ENCODE results near the gene SLC38A10.

The SLC38A10 gene

DNA sequence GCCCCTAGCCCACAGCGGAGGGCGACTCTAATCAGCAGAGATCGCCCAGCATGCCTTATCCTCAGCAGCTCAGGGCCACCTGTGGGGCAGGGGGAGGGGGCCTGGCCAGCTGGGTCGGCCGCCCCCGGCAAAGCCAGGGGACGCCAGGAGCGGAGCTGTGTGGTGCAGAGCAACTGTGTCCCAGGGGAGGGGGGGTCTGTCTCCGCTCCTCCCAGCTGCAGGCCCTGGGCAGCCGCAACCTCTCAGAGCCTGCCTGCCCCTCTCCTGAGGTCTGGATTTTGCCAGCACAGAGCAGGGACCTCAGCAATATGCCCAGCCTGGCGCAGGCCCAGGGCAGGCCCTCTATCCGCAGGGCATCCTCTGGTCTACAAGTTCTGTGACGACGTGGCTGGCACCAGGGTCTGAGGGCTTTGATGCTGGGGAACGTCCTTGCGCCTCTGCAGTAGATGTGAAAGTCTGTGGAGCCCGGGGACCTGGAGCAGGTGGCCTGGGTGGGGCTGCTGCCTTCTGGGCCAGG is 36.5 kb upstream of the SLC38A10 start:
- in situ Hi-C loops (cut with MboI; ENCODE audit: low sequenced_read_pairs): no loop called here

DNA sequence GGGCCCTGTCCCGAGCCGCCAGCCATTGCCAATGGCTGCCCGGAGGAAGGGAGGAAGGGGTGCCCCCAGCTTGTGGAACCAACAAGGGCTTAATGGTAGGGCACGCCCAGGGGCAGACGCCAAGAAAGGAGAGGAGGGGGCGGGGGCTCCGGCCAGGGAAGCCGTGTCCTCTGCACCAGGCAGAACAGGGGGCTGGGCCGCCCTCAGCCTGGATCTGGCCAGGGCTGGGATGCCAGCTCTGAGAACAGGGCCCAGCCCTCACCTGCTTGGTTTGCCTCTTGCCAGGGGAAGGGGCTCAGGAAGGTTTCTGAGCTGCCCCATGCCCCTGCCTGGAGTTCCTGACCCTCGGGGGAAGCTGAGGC is 35.8 kb upstream of the SLC38A10 start:
- in situ Hi-C loops (cut with MboI; ENCODE audit: low sequenced_read_pairs): no loop called here

DNA sequence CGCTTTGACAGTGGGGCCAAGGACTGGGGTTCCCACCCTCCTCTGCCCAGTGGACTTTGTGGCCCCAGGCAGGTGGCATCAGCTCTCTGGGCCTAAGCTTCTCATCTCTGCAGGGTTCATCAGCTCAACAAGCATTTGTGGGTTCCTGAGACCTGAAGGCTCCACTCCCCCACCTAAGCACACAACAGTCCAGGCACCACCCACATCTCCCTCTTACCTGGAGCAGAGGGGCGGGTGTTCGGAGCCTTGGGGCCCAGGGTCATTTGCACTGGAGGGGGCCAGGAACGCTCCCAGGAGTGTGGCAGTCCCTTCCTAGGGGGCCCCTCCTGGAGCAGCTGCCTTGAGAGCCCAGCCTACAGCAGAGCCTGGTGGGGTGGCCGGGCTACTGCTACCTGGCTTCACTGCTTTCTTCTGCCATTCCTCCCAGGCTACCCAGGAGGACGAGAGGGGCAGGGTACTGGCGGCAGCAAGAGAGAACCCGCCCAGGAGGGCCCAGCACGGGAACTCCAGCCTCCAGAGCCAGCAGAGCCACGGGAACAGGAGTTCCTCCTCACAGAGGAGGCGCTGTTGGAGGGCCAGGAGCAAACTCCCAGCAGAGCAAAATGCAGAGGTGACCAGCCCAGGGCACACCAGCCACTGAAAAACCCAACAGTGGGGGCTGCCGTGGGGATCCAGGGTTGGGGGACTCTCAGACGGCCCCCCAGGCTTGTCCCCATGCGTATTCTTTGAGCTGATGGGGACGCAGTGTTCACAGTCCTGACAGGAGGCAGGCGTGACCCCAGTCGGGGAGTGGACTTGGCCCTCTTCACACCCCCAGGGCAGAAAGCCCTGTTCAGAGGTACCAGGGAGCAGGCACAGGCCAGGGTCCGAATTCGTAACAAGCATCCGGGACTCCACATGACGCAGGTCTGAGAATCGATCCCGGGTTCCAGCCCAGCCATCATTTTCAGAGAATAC is 35.1 kb upstream of the SLC38A10 start:
- in situ Hi-C loops (cut with MboI; ENCODE audit: low sequenced_read_pairs): no loop called here

GRCh38 chr17:81328978-81329926 is 34.1 kb upstream of the SLC38A10 start:
- in situ Hi-C loops (cut with MboI; ENCODE audit: low sequenced_read_pairs): no loop called here

DNA sequence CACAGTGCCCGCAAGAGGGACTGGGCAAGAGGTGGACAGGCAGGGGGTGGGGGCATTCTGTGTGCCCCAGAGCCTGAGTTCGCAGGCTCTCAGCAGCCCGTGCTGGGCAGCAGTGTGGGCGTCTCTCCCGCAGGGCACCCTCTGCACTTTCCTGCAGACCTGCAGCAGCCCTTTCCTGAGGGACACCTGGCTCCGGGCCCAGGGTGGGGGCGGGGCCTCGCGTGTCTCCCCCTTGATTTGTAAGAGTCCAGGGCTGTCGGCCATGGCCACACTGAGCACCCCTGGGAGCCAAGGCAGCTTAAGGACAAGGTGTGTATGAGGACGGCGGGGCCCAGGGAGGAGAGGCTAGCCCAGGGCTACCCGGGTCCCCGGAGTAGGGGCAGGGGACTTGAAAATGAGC is 33.4 kb upstream of the SLC38A10 start:
- in situ Hi-C loops (cut with MboI; ENCODE audit: low sequenced_read_pairs): no loop called here

DNA sequence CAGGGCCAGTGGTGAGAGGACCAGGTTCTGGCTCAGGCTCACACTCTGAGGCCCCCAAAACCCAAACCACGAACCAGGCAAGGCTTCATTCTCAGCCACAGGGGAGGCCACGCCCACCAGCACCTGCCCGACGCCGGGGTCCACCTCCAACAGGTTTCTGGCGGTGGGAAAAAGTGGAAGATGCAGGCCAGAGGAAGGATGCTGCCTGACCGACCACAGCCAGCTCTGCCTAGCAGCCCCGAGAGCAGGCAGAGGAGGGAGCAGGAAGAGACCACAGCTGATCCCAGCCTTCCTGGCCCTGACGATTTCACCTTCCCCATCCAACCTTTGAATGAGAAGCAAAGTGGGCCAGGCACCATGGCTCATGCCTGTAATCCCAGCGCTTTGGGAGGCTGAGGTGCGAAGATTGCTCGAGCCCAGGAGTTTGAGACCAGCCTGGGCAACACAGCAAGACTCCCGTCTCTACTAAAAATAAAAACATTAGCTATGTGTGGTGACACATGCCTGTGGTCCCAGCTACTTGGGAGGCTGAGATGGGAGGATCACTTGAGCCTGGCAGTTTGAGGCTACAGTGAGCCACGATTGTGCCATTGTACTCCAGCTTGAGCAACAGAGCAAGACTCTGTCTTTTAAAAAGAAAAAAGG is 30.7 kb upstream of the SLC38A10 start:
- in situ Hi-C loops (cut with MboI; ENCODE audit: low sequenced_read_pairs): no loop called here

DNA sequence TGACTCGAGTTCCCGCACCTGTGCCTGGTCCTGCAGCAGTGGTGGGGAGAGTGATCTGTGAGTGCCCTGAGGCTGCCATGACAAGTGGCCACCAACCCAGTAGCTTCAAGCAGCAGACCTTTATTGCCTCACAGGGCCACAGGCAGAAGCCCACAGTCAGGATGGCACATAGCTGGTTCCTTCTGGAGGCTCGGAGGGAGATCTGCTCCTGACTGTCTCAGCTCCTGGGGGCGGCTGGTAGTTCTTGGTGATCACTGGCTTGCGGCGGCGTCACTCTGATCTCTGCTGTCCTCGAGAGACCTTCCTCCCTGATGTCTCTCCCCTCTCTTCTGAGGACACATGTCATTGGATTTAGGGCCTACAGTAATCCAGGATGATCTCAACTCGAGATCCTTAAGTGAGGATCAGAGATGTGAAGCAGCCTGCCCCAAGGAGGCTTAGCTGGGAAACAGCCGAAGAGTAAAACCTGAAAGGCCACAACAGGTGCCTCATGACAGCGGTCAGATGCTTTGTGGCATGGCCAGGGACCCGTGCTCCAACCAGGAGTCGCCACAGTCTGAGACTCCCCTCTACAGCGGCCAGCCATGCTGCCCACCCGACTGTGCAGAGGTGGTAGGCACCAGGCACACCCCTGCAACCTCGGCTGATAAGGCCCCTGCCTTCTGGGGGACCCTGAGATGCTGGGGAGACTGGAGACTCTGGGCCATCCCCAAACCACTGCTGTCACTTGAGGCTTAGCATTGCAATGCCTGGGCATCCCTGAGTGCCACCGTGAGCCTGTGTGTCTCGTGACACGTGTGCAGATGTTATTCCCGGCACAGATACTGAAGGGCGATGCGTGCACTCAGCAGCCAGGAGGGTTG is 30.0 kb upstream of the SLC38A10 start:
- in situ Hi-C loops (cut with MboI; ENCODE audit: low sequenced_read_pairs): no loop called here

DNA sequence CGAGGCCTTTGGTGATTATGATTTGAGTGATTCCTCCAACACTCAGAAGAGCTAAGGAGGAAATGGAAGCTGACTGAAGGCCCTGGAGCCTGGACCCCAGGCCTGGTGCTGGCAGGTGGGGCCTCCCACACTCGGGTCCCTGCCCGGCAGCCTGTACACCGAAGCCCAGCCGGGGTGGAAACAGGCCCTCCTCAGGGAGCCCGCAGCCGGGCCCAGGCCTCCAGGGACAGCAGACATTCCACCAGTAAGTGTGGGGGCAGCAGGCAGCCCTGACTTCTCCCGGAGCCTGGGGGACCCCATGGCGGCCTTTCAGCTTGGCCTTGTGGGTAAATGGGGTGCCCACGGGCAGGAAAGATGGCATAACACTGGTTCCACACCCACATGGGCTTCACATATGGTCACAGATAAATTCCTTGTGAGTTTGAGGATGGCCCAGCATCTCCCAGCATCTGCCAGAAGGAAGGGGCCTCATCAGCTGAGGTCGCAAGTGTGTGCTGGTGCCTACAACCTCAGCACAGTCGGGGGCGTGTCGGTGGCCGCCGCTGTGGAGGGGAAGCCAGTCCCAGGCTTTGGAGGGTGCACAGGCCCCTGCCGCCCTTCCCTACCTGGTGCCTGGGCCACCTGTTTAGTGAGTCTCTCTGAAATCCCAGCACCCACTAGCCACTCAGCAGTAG is 29.2 kb upstream of the SLC38A10 start:
- in situ Hi-C loops (cut with MboI; ENCODE audit: low sequenced_read_pairs): no loop called here

DNA sequence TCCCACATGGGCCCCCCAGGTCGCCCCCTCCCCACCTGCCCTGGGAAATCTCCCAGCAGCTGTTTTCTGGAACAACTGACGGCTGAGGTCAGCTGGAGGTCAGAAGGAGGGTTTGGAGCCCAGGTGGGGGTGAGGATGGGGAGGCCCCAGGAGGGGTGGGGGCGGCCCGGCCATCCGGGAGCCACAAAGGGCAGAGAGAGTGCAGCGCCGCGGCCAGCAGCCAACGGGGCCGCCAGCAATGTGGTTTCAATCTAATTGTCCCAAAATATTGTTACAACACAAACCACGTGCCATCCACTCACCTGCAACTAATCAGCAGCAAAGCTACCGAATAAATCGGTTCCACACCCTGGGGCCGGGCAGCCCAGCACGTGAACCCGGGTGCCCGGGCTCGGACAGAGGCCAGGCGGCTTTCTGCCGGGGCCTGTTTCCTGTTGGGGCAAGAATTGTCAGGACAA is 28.3 kb upstream of the SLC38A10 start:
- in situ Hi-C loops (cut with MboI; ENCODE audit: low sequenced_read_pairs): no loop called here

DNA sequence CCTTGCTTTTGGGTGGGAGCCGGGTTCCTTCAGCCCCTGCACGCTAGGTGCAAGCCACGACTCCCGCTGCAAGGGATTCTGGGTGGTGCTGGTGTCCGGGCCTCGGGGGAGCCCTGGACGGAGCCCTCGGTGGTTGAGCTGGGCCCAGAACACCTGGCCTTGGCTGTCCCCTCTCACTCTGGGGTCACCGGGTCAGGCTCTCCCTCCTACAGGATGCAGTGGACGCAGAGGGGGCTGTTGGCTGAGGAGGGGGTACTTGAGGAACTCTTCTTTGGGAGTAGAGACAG is 27.9 kb upstream of the SLC38A10 start:
- in situ Hi-C loops (cut with MboI; ENCODE audit: low sequenced_read_pairs): no loop called here

GRCh38 chr17:81322271-81323082 is 27.4 kb upstream of the SLC38A10 start:
- in situ Hi-C loops (cut with MboI; ENCODE audit: low sequenced_read_pairs): no loop called here

- in situ Hi-C loops (cut with MboI; ENCODE audit: low sequenced_read_pairs): no loop called here
Observed at GRCh38 chr17:81317961-81318605, 23.0 kb upstream of the SLC38A10 start.

- in situ Hi-C loops (cut with MboI; ENCODE audit: low sequenced_read_pairs): no loop called here
Observed at GRCh38 chr17:81317530-81317821, 22.4 kb upstream of the SLC38A10 start.

- in situ Hi-C loops (cut with MboI; ENCODE audit: low sequenced_read_pairs): no loop called here
Observed at GRCh38 chr17:81315885-81316391, 20.8 kb upstream of the SLC38A10 start.

- in situ Hi-C loops (cut with MboI; ENCODE audit: low sequenced_read_pairs): no loop called here
Observed at GRCh38 chr17:81315129-81315884, 20.2 kb upstream of the SLC38A10 start.

DNA sequence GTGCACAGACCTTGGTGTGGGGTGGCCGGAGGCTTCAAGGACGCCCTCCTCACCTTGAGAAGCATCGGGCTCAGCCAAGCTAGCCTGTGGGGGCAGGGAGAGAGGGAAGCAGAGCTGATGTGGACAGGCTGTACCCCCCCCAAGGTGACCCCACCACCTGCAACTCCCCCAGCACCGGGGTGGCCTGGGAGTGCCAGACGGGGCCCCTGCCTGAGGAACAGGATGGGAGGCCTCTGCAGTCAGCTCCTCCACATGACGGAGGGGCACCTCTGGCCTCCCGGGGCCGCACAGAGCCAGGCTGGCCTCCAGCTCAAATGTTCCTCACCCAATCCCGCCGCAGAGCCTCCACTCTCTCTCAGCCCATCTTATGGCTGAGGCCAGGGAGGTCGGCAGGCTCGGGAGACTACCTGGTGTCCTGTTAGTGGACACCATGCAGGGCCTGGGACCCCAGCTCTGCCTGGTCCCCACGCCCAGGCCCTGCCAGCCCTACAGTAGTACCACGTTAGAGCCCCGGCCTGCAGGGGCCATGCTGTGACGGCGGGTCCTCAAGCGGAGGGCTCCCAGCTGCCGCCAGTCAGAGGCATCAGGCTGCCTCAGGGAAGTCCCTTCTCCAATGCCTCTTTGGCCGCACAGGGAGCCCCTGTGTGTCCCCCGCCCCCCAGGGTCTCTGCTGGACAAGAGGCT is 19.4 kb upstream of the SLC38A10 start:
- in situ Hi-C loops (cut with MboI; ENCODE audit: low sequenced_read_pairs): no loop called here

- in situ Hi-C loops (cut with MboI; ENCODE audit: low sequenced_read_pairs): no loop called here
Observed at GRCh38 chr17:81313776-81314397, 18.8 kb upstream of the SLC38A10 start.

All from HL-60/S4 (cell line).